H54 (cell line): Measurements from ENCODE around the gene AQP5.
"Not testable (repeated sequence)": the region's sequence is repeated elsewhere in the genome, so short reads cannot be mapped to it uniquely, and the experiment has no call there.

ENCODE experiments used
- DNase-seq: peaks from one replicate; pipeline ENCODE4 v3.0.0; 2011; ENCODE audit warnings: low spot score, mixed read lengths; ENCODE audit not compliant: insufficient read length
- FAIRE-seq: peaks from 3 replicates; lab custom pipeline; 2011; peaks lifted over from hg19 to GRCh38; lab: Jason Lieb, UNC
- POLR2A ChIP-seq: IDR thresholded peaks from 2 replicates; pipeline ENCODE4 v1.6.1; 2011; ENCODE audit warnings: low read depth, mild to moderate bottlenecking, low read length

AQP5 gene

DNA sequence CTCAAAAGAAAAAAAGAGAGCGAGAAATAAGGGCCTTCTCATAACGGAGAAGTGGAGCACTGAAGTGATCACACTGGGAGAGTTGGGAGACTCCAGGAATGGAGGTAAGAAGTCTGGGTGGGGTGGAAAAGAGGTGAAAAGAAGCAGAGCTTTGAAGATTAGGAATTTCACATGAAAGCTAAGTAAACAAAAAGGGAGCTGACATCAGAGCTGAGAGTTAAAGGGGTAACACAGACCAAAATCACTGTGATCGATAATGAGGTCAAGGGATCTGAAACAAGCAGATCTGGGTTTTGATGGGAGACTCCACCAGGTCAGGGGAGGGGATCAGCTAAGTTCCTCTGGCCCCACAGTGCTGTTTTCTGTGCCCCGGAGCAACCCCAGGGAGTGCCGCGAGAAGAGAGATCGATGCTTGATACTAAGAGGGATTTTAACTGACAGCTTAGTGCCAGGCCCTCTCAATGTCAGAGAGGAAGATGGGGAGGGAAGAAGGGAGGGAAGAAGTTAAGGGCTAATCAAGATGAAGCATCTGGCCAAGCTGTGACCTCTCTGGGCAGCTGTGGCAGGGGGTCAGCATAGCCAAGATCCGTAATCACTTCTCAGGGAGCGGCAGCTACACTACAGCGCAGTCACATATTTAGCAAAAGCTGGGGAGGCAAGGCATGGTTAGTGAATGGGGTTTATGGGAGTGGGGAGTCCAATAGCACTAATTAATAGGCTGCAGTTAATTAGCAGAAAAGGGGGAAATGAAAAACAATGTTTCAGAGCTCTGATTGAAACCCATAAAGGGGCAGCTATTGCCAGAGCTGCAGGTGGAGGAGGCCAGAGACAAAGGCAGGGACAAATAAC, 19.1 kb downstream of the AQP5 start:
- DNase-seq (no peak), FAIRE-seq (no peak)
- TF ChIP-seq POLR2A = no peak

GRCh38 chr12:49982246-49983087, 20.8 kb downstream of the AQP5 start:
- FAIRE-seq = no peak
- no peak for DNase-seq
- no peak for TF ChIP-seq POLR2A

GRCh38 chr12:49983892-49984291, 22.2 kb downstream of the AQP5 start:
- FAIRE-seq = peak; percentile 86
- DNase-seq = no peak
- TF ChIP-seq POLR2A = no peak

- DNase-seq (no peak), FAIRE-seq (no peak)
- TF ChIP-seq POLR2A = no peak
Observed at GRCh38 chr12:49984476-49985359, 23.0 kb downstream of the AQP5 start.

DNA sequence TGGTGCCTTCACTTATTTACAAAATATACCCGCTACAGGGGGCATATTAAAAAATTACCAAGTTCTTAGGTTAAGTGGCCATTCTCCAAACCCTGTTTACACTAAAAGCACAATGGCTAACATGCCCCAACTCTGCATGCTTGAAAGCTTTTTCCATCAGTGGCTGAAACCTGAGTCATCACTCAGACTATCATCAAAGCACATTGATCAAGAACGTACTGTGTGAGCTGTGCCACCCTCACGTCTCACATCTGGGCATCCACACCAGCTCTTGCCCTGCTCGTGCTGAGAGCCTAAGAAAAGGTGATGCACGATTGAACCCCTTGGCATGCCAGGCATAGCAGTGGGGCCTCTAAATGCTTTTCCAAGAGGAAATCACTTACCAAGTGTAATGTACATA, 24.3 kb downstream of the AQP5 start:
- no peak for FAIRE-seq
- DNase-seq = no peak
- TF ChIP-seq POLR2A = no peak

GRCh38 chr12:49986476-49986875, 24.8 kb downstream of the AQP5 start:
- not testable (repeated sequence) for FAIRE-seq, DNase-seq

DNA sequence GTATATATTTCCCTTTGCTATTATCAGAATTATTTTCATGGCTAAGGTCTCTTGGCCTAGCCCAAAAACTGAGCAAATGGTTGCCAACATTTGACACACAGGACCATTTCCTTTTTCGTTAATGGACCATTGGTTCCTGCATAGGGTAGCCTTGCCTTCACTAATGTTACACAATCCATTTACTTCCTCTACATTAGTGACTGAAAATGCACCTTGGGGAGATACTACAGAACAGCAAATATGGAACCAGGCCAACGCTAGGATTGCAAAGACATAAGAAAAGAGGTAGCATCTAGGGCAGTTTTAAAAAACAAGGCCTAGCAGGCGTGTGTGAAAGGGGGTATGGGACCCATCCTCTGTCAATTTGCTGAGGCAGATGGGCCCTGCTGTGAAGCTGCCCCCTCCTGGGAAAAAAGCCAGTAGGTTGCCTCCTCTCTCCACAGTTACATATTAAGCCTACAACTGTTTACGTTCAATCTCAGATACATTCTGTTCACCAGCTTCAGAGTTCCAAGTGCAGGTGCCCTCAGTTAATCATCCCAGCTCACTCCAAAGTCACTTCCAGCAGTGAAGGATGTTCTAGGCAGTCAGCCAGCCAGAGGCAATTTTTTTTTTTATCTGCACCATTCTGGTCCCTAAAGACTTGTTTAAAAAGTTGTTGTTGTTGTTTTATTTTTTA, 26.1 kb downstream of the AQP5 start:
- no peak for DNase-seq
- TF ChIP-seq POLR2A = no peak
- no peak for FAIRE-seq

DNA sequence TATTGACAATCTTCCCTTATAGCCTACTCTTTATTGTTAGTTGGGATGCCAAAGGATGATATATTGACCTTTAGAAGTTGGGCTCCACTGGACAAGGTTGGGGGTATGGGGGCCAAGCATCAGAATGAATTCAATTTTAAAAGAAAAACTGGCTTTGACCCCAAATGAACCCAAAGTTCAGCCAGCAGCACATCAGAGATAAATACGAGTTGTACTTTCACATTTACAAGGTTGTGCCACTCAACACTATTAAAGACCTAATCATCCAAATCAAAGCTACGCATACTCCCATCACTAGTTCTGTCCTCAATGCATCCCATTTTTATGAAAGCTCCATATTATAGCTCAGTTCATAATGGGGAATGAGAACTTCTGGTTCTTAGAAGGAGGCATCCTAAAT, 27.7 kb downstream of the AQP5 start:
- FAIRE-seq, DNase-seq: not testable (repeated sequence)

DNA sequence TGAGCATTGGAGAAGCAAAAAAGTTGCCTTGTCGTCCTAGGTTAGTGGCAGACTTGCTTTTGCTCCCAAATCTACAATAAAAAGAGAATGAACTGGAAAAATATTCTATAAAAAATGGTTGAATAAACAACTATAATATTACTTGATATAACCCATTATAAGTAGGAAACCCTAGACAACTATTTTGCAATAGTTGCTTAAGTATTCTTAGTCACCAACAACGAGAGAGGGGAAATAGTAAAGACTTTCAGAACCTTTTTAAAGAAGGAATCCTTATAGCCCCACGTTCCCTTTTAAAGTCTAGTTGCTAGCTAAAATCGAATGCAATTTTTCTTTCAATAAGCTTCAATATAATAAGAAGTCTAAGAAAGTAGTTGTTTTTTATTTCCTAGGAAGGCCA, 28.6 kb downstream of the AQP5 start:
- FAIRE-seq (no peak), DNase-seq (no peak)
- TF ChIP-seq POLR2A = no peak

DNA sequence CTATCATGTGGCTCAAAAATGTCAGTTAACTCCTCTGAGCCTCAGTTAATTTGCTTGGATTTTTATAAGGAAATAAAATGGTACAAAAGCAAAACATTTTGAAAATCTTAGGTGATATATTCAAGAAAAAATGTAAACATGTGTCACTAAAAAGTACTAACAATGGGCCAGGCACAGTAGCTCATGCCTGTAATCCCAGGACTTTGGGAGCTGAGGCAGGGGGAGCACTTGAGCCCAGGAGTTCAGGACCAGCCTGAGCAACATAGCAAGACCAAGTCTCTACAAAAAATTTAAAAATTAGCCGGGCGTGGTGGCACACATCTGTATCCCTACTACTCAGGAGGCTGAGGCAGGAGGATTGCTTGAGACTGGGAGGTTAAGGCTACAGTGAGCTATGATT, 36.8 kb downstream of the AQP5 start:
- DNase-seq = no peak
- no peak for FAIRE-seq
- no peak for TF ChIP-seq POLR2A

DNA sequence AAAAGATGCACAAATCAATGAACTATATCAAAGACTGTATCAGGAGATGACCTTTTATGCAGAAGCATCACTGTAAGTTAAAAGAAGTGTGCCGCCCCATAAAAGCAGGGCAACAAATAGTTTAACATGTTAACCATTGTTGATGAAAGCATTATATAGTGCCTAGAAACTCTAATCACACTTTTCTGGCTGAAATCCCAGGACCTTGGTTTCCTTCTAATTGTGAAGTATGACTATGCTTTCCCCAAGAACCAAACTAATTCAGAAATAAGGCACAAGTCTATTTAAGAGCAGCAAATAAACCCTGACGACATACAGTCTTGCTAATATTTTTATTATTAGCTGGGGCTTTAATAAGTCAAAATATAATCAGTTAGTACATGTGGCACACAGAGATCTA, 41.9 kb downstream of the AQP5 start:
- FAIRE-seq = no peak

DNA sequence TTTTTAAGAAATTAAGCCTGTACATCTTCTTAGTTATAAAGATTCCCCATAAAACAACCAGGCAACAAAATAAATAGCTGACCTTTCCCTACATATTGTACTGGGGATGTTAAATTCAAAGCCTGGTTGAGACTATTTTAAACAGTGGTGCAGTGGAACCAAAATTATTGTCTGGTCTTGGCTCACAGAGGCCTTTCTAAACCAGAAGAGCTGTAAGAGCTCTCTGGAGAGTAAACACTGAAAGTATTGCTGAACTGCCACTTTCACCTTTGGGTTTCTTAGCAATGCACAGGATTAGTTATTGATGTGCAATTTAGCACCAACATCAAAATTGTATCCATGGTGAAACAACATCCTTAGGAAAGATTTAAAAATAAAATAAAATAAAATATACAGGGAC, 43.0 kb downstream of the AQP5 start:
- DNase-seq (no peak), FAIRE-seq (no peak)
- no peak for TF ChIP-seq POLR2A

More for the DNA sequence above, 41.9 kb downstream of the AQP5 start:
- TF ChIP-seq POLR2A = no peak
- DNase-seq = no peak

GRCh38 chr12:50005175-50005574, 43.5 kb downstream of the AQP5 start:
- FAIRE-seq (no peak), DNase-seq (no peak)
- TF ChIP-seq POLR2A = no peak
